Panc1 (cell line): ENCODE data around the gene DYRK2.

Source experiments
- TCF7L2 ChIP-seq: IDR thresholded peaks from 2 replicates; pipeline ENCODE4 v1.6.1; 2011; ENCODE audit warnings: mild to moderate bottlenecking, low read depth, low read length, inconsistent platforms
- TF ChIP-seq, protein P1 (sequence below): fragments of 450-650 bp; IDR thresholded peaks from 2 replicates; pipeline ENCODE4 v1.5.1; 2017; ENCODE audit warnings: mild to moderate bottlenecking
- TF ChIP-seq, protein P2 (sequence below), 2 experiments: IDR thresholded peaks; 2 replicates each; pipeline ENCODE4 v1.6.1; 2011 to 2012; ENCODE audit warnings: low read depth in 2 of 2, control low read depth in 1 of 2, low read length in 1 of 2, mild to moderate bottlenecking in 1 of 2, moderate library complexity in 1 of 2; ENCODE audit not compliant: insufficient read depth in 1 of 2

DNA sequence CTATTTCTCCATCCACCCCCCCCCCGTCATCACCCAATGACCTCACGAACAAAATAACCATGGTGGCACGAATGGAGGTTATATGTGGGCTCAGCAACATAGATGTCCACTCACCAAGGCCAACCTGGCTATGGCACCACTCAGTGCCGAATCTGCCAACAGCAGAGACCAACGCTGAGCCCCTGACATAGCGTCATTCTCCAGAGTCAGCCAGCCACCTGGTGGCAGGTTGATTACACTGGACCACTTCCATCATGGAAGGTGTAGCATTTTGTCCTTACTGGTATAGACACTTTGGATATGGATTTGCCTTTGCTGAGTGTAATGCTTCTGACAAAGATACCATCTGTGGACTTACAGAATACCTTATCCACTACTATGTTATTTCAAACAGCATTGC, 24.2 kb upstream of the DYRK2 start:
- TF ChIP-seq, protein P1, sequence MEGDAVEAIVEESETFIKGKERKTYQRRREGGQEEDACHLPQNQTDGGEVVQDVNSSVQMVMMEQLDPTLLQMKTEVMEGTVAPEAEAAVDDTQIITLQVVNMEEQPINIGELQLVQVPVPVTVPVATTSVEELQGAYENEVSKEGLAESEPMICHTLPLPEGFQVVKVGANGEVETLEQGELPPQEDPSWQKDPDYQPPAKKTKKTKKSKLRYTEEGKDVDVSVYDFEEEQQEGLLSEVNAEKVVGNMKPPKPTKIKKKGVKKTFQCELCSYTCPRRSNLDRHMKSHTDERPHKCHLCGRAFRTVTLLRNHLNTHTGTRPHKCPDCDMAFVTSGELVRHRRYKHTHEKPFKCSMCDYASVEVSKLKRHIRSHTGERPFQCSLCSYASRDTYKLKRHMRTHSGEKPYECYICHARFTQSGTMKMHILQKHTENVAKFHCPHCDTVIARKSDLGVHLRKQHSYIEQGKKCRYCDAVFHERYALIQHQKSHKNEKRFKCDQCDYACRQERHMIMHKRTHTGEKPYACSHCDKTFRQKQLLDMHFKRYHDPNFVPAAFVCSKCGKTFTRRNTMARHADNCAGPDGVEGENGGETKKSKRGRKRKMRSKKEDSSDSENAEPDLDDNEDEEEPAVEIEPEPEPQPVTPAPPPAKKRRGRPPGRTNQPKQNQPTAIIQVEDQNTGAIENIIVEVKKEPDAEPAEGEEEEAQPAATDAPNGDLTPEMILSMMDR = no peak
- TF ChIP-seq, protein P2, sequence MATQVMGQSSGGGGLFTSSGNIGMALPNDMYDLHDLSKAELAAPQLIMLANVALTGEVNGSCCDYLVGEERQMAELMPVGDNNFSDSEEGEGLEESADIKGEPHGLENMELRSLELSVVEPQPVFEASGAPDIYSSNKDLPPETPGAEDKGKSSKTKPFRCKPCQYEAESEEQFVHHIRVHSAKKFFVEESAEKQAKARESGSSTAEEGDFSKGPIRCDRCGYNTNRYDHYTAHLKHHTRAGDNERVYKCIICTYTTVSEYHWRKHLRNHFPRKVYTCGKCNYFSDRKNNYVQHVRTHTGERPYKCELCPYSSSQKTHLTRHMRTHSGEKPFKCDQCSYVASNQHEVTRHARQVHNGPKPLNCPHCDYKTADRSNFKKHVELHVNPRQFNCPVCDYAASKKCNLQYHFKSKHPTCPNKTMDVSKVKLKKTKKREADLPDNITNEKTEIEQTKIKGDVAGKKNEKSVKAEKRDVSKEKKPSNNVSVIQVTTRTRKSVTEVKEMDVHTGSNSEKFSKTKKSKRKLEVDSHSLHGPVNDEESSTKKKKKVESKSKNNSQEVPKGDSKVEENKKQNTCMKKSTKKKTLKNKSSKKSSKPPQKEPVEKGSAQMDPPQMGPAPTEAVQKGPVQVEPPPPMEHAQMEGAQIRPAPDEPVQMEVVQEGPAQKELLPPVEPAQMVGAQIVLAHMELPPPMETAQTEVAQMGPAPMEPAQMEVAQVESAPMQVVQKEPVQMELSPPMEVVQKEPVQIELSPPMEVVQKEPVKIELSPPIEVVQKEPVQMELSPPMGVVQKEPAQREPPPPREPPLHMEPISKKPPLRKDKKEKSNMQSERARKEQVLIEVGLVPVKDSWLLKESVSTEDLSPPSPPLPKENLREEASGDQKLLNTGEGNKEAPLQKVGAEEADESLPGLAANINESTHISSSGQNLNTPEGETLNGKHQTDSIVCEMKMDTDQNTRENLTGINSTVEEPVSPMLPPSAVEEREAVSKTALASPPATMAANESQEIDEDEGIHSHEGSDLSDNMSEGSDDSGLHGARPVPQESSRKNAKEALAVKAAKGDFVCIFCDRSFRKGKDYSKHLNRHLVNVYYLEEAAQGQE (IDR thresholded peaks at IDR 0.05; ENCODE audit: insufficient read depth in 1 of 2, low read depth in 2 of 2, low read length in 1 of 2) = no peak
- TF ChIP-seq TCF7L2 = no peak
